Lower leg skin (tissue), 3 donors: Measurements from ENCODE around the gene JOSD1.

ENCODE experiments used
- POLR2A ChIP-seq, 2 donors: fragments of 450-650 bp; IDR thresholded peaks; one replicate each; pipeline ENCODE4 v1.6.1; 2016 to 2017; ENCODE audit warnings: antibody characterized with exemption in 2 of 2, mild to moderate bottlenecking in 1 of 2, moderate library complexity in 1 of 2
- TF ChIP-seq, protein P1 (sequence below), 3 donors: fragments of 450-650 bp; IDR thresholded peaks; one replicate each; pipeline ENCODE4 v1.5.1; 2016; ENCODE audit warnings: antibody characterized with exemption in 3 of 3, mild to moderate bottlenecking in 3 of 3, moderate library complexity in 2 of 3

DNA sequence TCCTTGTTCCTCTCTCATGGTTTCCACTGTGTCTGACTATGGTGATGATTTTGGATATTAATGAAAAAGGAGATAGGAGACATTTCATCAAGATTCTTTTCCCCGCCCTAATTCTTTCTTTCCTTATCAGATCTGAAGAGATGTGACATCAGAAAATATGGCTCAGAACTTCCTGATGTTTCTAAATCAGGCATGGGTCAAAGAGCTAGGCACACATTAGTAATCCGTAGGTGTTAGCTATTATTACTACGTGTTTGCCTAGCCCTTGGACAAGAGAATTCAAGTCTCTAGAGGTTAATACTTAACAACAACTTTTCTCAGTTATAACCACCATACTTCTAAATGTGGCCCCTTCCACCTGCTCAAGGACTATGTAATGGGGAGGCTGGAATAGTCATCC is 5.8 kb downstream of the JOSD1 start:
- TF ChIP-seq, protein P1, sequence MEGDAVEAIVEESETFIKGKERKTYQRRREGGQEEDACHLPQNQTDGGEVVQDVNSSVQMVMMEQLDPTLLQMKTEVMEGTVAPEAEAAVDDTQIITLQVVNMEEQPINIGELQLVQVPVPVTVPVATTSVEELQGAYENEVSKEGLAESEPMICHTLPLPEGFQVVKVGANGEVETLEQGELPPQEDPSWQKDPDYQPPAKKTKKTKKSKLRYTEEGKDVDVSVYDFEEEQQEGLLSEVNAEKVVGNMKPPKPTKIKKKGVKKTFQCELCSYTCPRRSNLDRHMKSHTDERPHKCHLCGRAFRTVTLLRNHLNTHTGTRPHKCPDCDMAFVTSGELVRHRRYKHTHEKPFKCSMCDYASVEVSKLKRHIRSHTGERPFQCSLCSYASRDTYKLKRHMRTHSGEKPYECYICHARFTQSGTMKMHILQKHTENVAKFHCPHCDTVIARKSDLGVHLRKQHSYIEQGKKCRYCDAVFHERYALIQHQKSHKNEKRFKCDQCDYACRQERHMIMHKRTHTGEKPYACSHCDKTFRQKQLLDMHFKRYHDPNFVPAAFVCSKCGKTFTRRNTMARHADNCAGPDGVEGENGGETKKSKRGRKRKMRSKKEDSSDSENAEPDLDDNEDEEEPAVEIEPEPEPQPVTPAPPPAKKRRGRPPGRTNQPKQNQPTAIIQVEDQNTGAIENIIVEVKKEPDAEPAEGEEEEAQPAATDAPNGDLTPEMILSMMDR (IDR thresholded peaks at IDR 0.05): no peak
- no peak for TF ChIP-seq POLR2A (IDR thresholded peaks at IDR 0.05)
